BJ (cell line): ENCODE results near the gene LILRA1. TPM values are rescaled to one million over a fixed set of nuclear protein-coding genes. Genes with fewer than 3 reads are reported as not detected.

Source experiments
- CTCF ChIA-PET: fragments of 350-600 bp; formaldehyde crosslinking; extraction: SDS; loops from one replicate; lab custom pipeline; 2021; ENCODE audit warnings: antibody characterized with exemption, inconsistent platforms; lab: Yijun Ruan, JAX
- POLR2A ChIA-PET: fragments of 300-600 bp; sonication (Branson Sonifier 250); formaldehyde crosslinking; extraction: SDS; loops from one replicate; lab custom pipeline; 2021; ENCODE audit warnings: antibody characterized with exemption; lab: Charles Lee
- DNase-seq: peaks from one replicate; pipeline ENCODE4 v3.0.0-alpha.2; 2011; ENCODE audit warnings: low read depth
- H3K27me3 ChIP-seq: 2 replicates; pipeline ENCODE4 v1.6.0; 2011; ENCODE audit warnings: low read length; ENCODE audit not compliant: control insufficient read depth, insufficient read depth
- H3K36me3 ChIP-seq: 2 replicates; pipeline ENCODE4 v1.5.1; 2011; ENCODE audit warnings: low read length; ENCODE audit not compliant: control insufficient read depth, insufficient read depth
- H3K4me3 ChIP-seq: 2 replicates; pipeline ENCODE4 v1.5.1; 2011; ENCODE audit warnings: low read depth, mild to moderate bottlenecking, control low read depth, low read length
- polyA plus RNA-seq: library from polyadenylated mRNA; depleted of rRNA; stranded (reverse); fragments of >200 nt; gene quantifications from 2 replicates; pipeline ENCODE4 v1.2.3, GENCODE V29; 2011
- TF ChIP-seq, protein P1 (sequence below): IDR thresholded peaks from 2 replicates; pipeline ENCODE4 v1.5.1; 2011; ENCODE audit warnings: low read depth, mild to moderate bottlenecking, control low read depth, inconsistent platforms, low read length, moderate library complexity; ENCODE audit not compliant: insufficient read depth

The LILRA1 gene
- polyA plus RNA-seq, 1 experiment: not detected

DNA sequence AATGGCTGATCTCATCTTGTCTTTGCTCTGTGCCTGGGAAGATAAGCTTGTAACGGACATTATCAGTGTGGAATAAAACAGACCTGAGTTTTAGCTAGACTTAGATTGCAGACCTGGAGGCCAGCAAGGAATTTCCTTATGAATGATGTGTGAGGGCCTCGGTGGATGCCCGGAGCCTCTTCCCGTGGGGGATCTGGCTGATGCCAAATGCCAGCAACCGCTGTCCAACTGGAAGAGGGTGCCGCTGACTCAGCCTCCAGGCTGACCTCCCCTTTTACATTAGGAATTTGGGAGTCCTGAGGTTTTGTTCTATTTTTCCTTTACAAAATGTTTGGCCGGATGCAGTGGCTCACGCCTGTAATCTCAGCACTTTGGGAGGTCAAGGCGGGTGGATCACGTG lies 39.4 kb upstream of the LILRA1 start:
- TF ChIP-seq, protein P1, sequence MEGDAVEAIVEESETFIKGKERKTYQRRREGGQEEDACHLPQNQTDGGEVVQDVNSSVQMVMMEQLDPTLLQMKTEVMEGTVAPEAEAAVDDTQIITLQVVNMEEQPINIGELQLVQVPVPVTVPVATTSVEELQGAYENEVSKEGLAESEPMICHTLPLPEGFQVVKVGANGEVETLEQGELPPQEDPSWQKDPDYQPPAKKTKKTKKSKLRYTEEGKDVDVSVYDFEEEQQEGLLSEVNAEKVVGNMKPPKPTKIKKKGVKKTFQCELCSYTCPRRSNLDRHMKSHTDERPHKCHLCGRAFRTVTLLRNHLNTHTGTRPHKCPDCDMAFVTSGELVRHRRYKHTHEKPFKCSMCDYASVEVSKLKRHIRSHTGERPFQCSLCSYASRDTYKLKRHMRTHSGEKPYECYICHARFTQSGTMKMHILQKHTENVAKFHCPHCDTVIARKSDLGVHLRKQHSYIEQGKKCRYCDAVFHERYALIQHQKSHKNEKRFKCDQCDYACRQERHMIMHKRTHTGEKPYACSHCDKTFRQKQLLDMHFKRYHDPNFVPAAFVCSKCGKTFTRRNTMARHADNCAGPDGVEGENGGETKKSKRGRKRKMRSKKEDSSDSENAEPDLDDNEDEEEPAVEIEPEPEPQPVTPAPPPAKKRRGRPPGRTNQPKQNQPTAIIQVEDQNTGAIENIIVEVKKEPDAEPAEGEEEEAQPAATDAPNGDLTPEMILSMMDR: no peak
- no peak for DNase-seq
- Histone ChIP-seq H3K27me3 (no peaks in the 10 kb centered on the region), H3K36me3 (no peaks in the 10 kb centered on the region), H3K4me3 (no peak overlapping the region)
- POLR2A ChIA-PET: no interaction called here
- CTCF ChIA-PET: no interaction called here

DNA sequence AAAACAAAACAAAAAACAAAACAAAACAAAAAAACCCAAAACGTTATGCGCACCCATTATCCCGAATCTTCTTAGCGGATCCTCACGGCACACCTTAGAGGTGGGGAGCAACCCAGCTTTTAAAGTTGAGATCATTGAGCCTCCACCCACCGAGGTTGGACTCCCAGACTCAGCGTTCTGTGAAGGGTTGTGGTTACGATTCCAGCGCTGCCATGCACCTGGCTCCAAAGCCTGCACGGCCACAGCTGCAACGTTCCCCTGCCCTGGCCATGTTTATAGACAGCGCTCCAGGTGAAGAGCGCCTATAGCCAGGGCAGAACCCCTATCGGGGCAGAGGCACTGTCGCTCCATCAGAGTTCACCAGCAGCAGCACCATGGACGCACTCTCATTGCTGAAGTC lies 38.5 kb upstream of the LILRA1 start:
- H3K4me3 ChIP-seq: no peak overlapping the region
- DNase-seq: no peak
- H3K27me3 ChIP-seq: no peaks in the 10 kb centered on the region
- CTCF ChIA-PET: no interaction called here
- no peaks in the 10 kb centered on the region for H3K36me3 ChIP-seq
- TF ChIP-seq, protein P1: no peak
- POLR2A ChIA-PET: no interaction called here

- no peak overlapping the region for H3K4me3 ChIP-seq
- H3K27me3 ChIP-seq: no peaks in the 10 kb centered on the region
- ChIA-PET CTCF (no interaction called here), POLR2A (no interaction called here)
- no peaks in the 10 kb centered on the region for H3K36me3 ChIP-seq
- DNase-seq: no peak
- TF ChIP-seq, protein P1: no peak
Measured at GRCh38 chr19:54556194-54556593, 37.2 kb upstream of the LILRA1 start.

GRCh38 chr19:54558339-54558738 lies 35.1 kb upstream of the LILRA1 start:
- TF ChIP-seq, protein P1: no peak
- Histone ChIP-seq H3K27me3 (no peaks in the 10 kb centered on the region), H3K36me3 (no peaks in the 10 kb centered on the region), H3K4me3 (no peak overlapping the region)
- CTCF ChIA-PET: interaction anchor here (0.9 kb wide), 1 partner anchor 11 kb away, joined by 3 read pairs; no protein-coding TSS in a partner anchor
- POLR2A ChIA-PET: no interaction called here
- DNase-seq: no peak

- no peaks in the 10 kb centered on the region for H3K36me3 ChIP-seq
- ChIA-PET CTCF (no interaction called here), POLR2A (no interaction called here)
- no peak for DNase-seq
- no peaks in the 10 kb centered on the region for H3K27me3 ChIP-seq
- H3K4me3 ChIP-seq: no peak overlapping the region
- TF ChIP-seq, protein P1: no peak
Measured at GRCh38 chr19:54560881-54561385, 32.5 kb upstream of the LILRA1 start.
